OCI-LY7 (cell line): ENCODE data around the gene SMYD3.

ENCODE experiments used
- CTCF ChIP-seq: fragments of 200-600 bp; sonication (generic); conservative IDR thresholded peaks from 2 replicates; pipeline ENCODE4 v1.5.1; 2014; ENCODE audit warnings: mild to moderate bottlenecking, antibody characterized with exemption, low read length, moderate library complexity, mixed read lengths
- EZH2phosphoT487 ChIP-seq: fragments of 200-600 bp; sonication (generic); IDR thresholded peaks from 2 replicates; pipeline ENCODE4 v1.6.1; 2018; ENCODE audit warnings: low read depth, borderline replicate concordance, mild to moderate bottlenecking, mixed run types, antibody characterized with exemption, low read length, moderate library complexity, mixed read lengths

GRCh38 chr1:246156847-246157246, 350.2 kb downstream of the SMYD3 start:
- no peak for TF ChIP-seq CTCF
- TF ChIP-seq EZH2phosphoT487: no peak
